ENCODE measurements around the gene COA8.
A peak's percentile ranks its signal among the peaks of the same experiment; 100 is the strongest.

Gene COA8

GRCh38 chr14:103546652-103547454, 15.9 kb upstream of the COA8 start:
- Histone ChIP-seq H3K4me1 (ENCODE audit: control extremely low read depth in 1 of 4, control insufficient read depth in 4 of 4, insufficient read depth in 4 of 4, low read length in 3 of 4) (peaks cover 0 to 5% (median 0%) of the 10 kb centered on the region in 4 experiments), H3K4me3 (ENCODE audit: control insufficient read depth in 1 of 7, extremely low read depth in 1 of 7, insufficient read depth in 4 of 7, low read depth in 2 of 7, low read length in 6 of 7) (no peak overlapping the region), H3K27me3 (replicated peaks in 2 of 5; ENCODE audit: control insufficient read depth in 4 of 5, insufficient read depth in 5 of 5, low read length in 4 of 5) (peaks cover 0 to 6% (median 0%) of the 10 kb centered on the region in 5 experiments), H3K36me3 (ENCODE audit: control insufficient read depth in 4 of 4, insufficient read depth in 4 of 4, low read length in 3 of 4) (no peaks in the 10 kb centered on the region), H3K9me3 (ENCODE audit: control extremely low read depth in 1 of 5, control insufficient read depth in 4 of 5, insufficient read depth in 2 of 5, low read depth in 1 of 5, low read length in 4 of 5) (no peaks in the 10 kb centered on the region), H3K27ac (ENCODE audit: insufficient read depth in 1 of 2, low read depth in 1 of 2, low read length in 2 of 2, poor library complexity in 1 of 2, severe bottlenecking in 2 of 2) (no peak overlapping the region)
- POLR2A ChIA-PET = no interaction called here
- DNase-seq = peak; percentile 57 to 72 (median 68)
- 28% methylated on average over 15 of the region's 21 CpGs for WGBS (ENCODE audit: insufficient coverage)
- CTCF ChIA-PET = interaction anchor here (0.6 to 15.7 kb wide), 14 partner anchors 11 to 66 kb away, joined by 3 to 147 read pairs (median 3); partner anchors contain the start of gene CKB

- Histone ChIP-seq H3K4me3 (ENCODE audit: control insufficient read depth in 1 of 7, extremely low read depth in 1 of 7, insufficient read depth in 4 of 7, low read depth in 2 of 7, low read length in 6 of 7) (no peak overlapping the region), H3K27ac (ENCODE audit: insufficient read depth in 1 of 2, low read depth in 1 of 2, low read length in 2 of 2, poor library complexity in 1 of 2, severe bottlenecking in 2 of 2) (no peak overlapping the region), H3K4me1 (ENCODE audit: control extremely low read depth in 1 of 4, control insufficient read depth in 4 of 4, insufficient read depth in 4 of 4, low read length in 3 of 4) (peaks cover 0 to 3% (median 0%) of the 10 kb centered on the region in 4 experiments), H3K36me3 (ENCODE audit: control insufficient read depth in 4 of 4, insufficient read depth in 4 of 4, low read length in 3 of 4) (no peaks in the 10 kb centered on the region), H3K9me3 (ENCODE audit: control extremely low read depth in 1 of 5, control insufficient read depth in 4 of 5, insufficient read depth in 2 of 5, low read depth in 1 of 5, low read length in 4 of 5) (no peaks in the 10 kb centered on the region), H3K27me3 (replicated peaks in 2 of 5; ENCODE audit: control insufficient read depth in 4 of 5, insufficient read depth in 5 of 5, low read length in 4 of 5) (peaks cover 0 to 4% (median 0%) of the 10 kb centered on the region in 5 experiments)
- no peak for DNase-seq
- ChIA-PET POLR2A (no interaction called here), CTCF (interaction anchor here (0.7 to 15.7 kb wide), 10 partner anchors 11 to 57 kb away, joined by 3 to 147 read pairs (median 4); partner anchors contain the start of gene CKB)
- WGBS (ENCODE audit: insufficient coverage) = over 99% methylated on average over 11 of the region's 11 CpGs
Measured at GRCh38 chr14:103547455-103547940, 15.3 kb upstream of the COA8 start.

GRCh38 chr14:103547941-103548462, 14.8 kb upstream of the COA8 start:
- Histone ChIP-seq H3K36me3 (ENCODE audit: control insufficient read depth in 4 of 4, insufficient read depth in 4 of 4, low read length in 3 of 4) (no peaks in the 10 kb centered on the region), H3K4me3 (ENCODE audit: control insufficient read depth in 1 of 7, extremely low read depth in 1 of 7, insufficient read depth in 4 of 7, low read depth in 2 of 7, low read length in 6 of 7) (no peak overlapping the region), H3K9me3 (ENCODE audit: control extremely low read depth in 1 of 5, control insufficient read depth in 4 of 5, insufficient read depth in 2 of 5, low read depth in 1 of 5, low read length in 4 of 5) (no peaks in the 10 kb centered on the region), H3K27ac (ENCODE audit: insufficient read depth in 1 of 2, low read depth in 1 of 2, low read length in 2 of 2, poor library complexity in 1 of 2, severe bottlenecking in 2 of 2) (no peak overlapping the region), H3K4me1 (ENCODE audit: control extremely low read depth in 1 of 4, control insufficient read depth in 4 of 4, insufficient read depth in 4 of 4, low read length in 3 of 4) (peaks cover 0 to 3% (median 0%) of the 10 kb centered on the region in 4 experiments), H3K27me3 (replicated peaks in 2 of 5; ENCODE audit: control insufficient read depth in 4 of 5, insufficient read depth in 5 of 5, low read length in 4 of 5) (no peaks in the 10 kb centered on the region)
- DNase-seq = no peak
- WGBS (ENCODE audit: insufficient coverage) = 94% methylated on average over 12 of the region's 18 CpGs
- CTCF ChIA-PET = interaction anchor here (1.0 to 15.7 kb wide), 7 partner anchors 10 to 48 kb away, joined by 3 to 147 read pairs (median 6); partner anchors contain the start of gene CKB
- POLR2A ChIA-PET = no interaction called here

- Histone ChIP-seq H3K27ac (ENCODE audit: insufficient read depth in 1 of 2, low read depth in 1 of 2, low read length in 2 of 2, poor library complexity in 1 of 2, severe bottlenecking in 2 of 2) (no peak overlapping the region), H3K4me3 (ENCODE audit: control insufficient read depth in 1 of 7, extremely low read depth in 1 of 7, insufficient read depth in 4 of 7, low read depth in 2 of 7, low read length in 6 of 7) (no peak overlapping the region), H3K9me3 (ENCODE audit: control extremely low read depth in 1 of 5, control insufficient read depth in 4 of 5, insufficient read depth in 2 of 5, low read depth in 1 of 5, low read length in 4 of 5) (no peaks in the 10 kb centered on the region), H3K27me3 (replicated peaks in 2 of 5; ENCODE audit: control insufficient read depth in 4 of 5, insufficient read depth in 5 of 5, low read length in 4 of 5) (no peaks in the 10 kb centered on the region), H3K36me3 (ENCODE audit: control insufficient read depth in 4 of 4, insufficient read depth in 4 of 4, low read length in 3 of 4) (peaks cover 0 to 3% (median 0%) of the 10 kb centered on the region in 4 experiments), H3K4me1 (ENCODE audit: control extremely low read depth in 1 of 4, control insufficient read depth in 4 of 4, insufficient read depth in 4 of 4, low read length in 3 of 4) (peaks cover 0 to 3% (median 0%) of the 10 kb centered on the region in 4 experiments)
- POLR2A ChIA-PET = no interaction called here
- 98% methylated on average over 27 of the region's 27 CpGs for WGBS (ENCODE audit: insufficient coverage)
- DNase-seq = no peak
- CTCF ChIA-PET = interaction anchor here (1.3 to 15.7 kb wide), 5 partner anchors 9 to 49 kb away, joined by 4 to 147 read pairs (median 6); partner anchors contain the start of gene CKB
Measured at GRCh38 chr14:103548463-103549351, 14.1 kb upstream of the COA8 start.

- WGBS (ENCODE audit: insufficient coverage) = 97% methylated on average over 27 of the region's 30 CpGs
- H3K27me3 ChIP-seq (replicated peaks in 2 of 5; ENCODE audit: control insufficient read depth in 4 of 5, insufficient read depth in 5 of 5, low read length in 4 of 5) = no peaks in the 10 kb centered on the region
- DNase-seq = no peak
- ChIA-PET CTCF (interaction anchor here (1.1 to 15.7 kb wide), 5 partner anchors 11 to 49 kb away, joined by 3 to 147 read pairs (median 6); partner anchors contain the start of gene CKB), POLR2A (no interaction called here)
- no peaks in the 10 kb centered on the region for H3K9me3 ChIP-seq (ENCODE audit: control extremely low read depth in 1 of 5, control insufficient read depth in 4 of 5, insufficient read depth in 2 of 5, low read depth in 1 of 5, low read length in 4 of 5)
- H3K4me1 ChIP-seq (ENCODE audit: control extremely low read depth in 1 of 4, control insufficient read depth in 4 of 4, insufficient read depth in 4 of 4, low read length in 3 of 4) = peaks cover 0 to 3% (median 0%) of the 10 kb centered on the region in 4 experiments
- H3K4me3 ChIP-seq (ENCODE audit: control insufficient read depth in 1 of 7, extremely low read depth in 1 of 7, insufficient read depth in 4 of 7, low read depth in 2 of 7, low read length in 6 of 7) = no peak overlapping the region
- no peak overlapping the region for H3K27ac ChIP-seq (ENCODE audit: insufficient read depth in 1 of 2, low read depth in 1 of 2, low read length in 2 of 2, poor library complexity in 1 of 2, severe bottlenecking in 2 of 2)
- peaks cover 0 to 3% (median 0%) of the 10 kb centered on the region in 4 experiments for H3K36me3 ChIP-seq (ENCODE audit: control insufficient read depth in 4 of 4, insufficient read depth in 4 of 4, low read length in 3 of 4)
Measured at GRCh38 chr14:103549361-103550311, 13.1 kb upstream of the COA8 start.

Measured in common myeloid progenitor, CD34-positive (primary cell).